DOHH2 (cell line): ENCODE measurements around the gene TCFL5.

Experiments
- H3F3A ChIP-seq: fragments of 200-600 bp; sonication (generic), shearing (Covaris generic); 2 replicates; pipeline ENCODE4 v1.6.0; 2016; ENCODE audit warnings: antibody characterized with exemption, mild to moderate bottlenecking; ENCODE audit not compliant: control insufficient read depth, insufficient read depth
- H3K27ac ChIP-seq: fragments of 200-600 bp; sonication (generic); 2 replicates; pipeline ENCODE4 v1.5.1; 2014; ENCODE audit warnings: low read depth, mild to moderate bottlenecking, low read length, moderate library complexity
- H3K27me3 ChIP-seq: fragments of 200-600 bp; sonication (generic); 2 replicates; pipeline ENCODE4 v1.6.1; 2014; ENCODE audit warnings: mild to moderate bottlenecking, low read length, mixed read lengths; ENCODE audit not compliant: control insufficient read depth
- H3K36me3 ChIP-seq: fragments of 200-600 bp; sonication (generic); 2 replicates; pipeline ENCODE4 v1.6.1; 2014; ENCODE audit warnings: mild to moderate bottlenecking, low read length, moderate library complexity, mixed read lengths; ENCODE audit not compliant: control insufficient read depth
- H3K4me1 ChIP-seq: fragments of 200-600 bp; sonication (generic); 2 replicates; pipeline ENCODE4 v1.6.1; 2014; ENCODE audit warnings: mild to moderate bottlenecking, low read length, mixed read lengths; ENCODE audit not compliant: control insufficient read depth
- H3K4me2 ChIP-seq: fragments of 200-600 bp; sonication (generic); 2 replicates; pipeline ENCODE4 v1.6.0; 2014; ENCODE audit warnings: mild to moderate bottlenecking, low read length, moderate library complexity
- H3K4me3 ChIP-seq: fragments of 200-600 bp; sonication (generic); 2 replicates; pipeline ENCODE4 v1.5.1; 2014; ENCODE audit warnings: mild to moderate bottlenecking, low read length, mixed read lengths
- H3K79me2 ChIP-seq: fragments of 200-600 bp; sonication (generic); 2 replicates; pipeline ENCODE4 v1.6.1; 2014; ENCODE audit warnings: mild to moderate bottlenecking, low read length, mixed read lengths; ENCODE audit not compliant: control insufficient read depth
- H3K9me2 ChIP-seq: fragments of 200-600 bp; sonication (generic); replicated peaks from 2 replicates; pipeline ENCODE4 v1.6.1; 2014; ENCODE audit warnings: mild to moderate bottlenecking, low read length, mixed read lengths; ENCODE audit not compliant: control insufficient read depth
- H3K9me3 ChIP-seq: fragments of 200-600 bp; sonication (generic); 2 replicates; pipeline ENCODE4 v1.6.1; 2014; ENCODE audit warnings: antibody characterized with exemption, low read length, mixed read lengths; ENCODE audit not compliant: control insufficient read depth, insufficient read depth
- H4K20me1 ChIP-seq: fragments of 200-600 bp; sonication (generic); 2 replicates; pipeline ENCODE4 v1.6.0; 2014; ENCODE audit warnings: low read depth, mild to moderate bottlenecking, antibody characterized with exemption, low read length, moderate library complexity; ENCODE audit not compliant: control insufficient read depth, insufficient read depth
- EZH2phosphoT487 ChIP-seq: fragments of 200-600 bp; sonication (generic); IDR thresholded peaks from 2 replicates; pipeline ENCODE4 v1.6.1; 2017; ENCODE audit warnings: borderline replicate concordance, mild to moderate bottlenecking, antibody characterized with exemption, low read length, moderate library complexity, mixed read lengths
- TF ChIP-seq, protein P1 (sequence below): fragments of 200-600 bp; sonication (generic); IDR thresholded peaks from one replicate; pipeline ENCODE4 v1.5.1; 2014; ENCODE audit warnings: antibody characterized with exemption, mild to moderate bottlenecking, low read depth, low read length; ENCODE audit not compliant: poor library complexity, severe bottlenecking

TCFL5 gene

DNA sequence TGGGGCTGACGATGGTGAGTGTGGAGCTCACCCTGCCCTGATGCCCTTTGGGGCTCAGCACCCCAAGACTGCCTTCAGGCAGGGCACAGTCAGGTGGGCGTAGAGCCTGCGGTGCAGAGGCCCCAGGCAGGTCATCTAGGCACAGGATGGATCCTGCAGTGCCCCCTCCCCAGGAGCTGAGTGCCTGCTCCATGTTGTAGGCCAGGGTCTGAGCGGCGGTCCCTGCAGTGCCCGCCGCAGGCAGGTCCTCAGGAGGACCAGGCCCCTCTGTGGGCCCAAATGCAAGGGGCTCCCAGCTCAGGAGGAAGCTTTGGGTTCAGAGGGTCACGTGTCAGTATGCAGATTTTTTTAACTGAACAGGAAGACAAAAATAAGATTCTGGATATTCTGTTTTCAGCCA lies 62.6 kb downstream of the TCFL5 start:
- TF ChIP-seq EZH2phosphoT487: no peak
- TF ChIP-seq, protein P1, sequence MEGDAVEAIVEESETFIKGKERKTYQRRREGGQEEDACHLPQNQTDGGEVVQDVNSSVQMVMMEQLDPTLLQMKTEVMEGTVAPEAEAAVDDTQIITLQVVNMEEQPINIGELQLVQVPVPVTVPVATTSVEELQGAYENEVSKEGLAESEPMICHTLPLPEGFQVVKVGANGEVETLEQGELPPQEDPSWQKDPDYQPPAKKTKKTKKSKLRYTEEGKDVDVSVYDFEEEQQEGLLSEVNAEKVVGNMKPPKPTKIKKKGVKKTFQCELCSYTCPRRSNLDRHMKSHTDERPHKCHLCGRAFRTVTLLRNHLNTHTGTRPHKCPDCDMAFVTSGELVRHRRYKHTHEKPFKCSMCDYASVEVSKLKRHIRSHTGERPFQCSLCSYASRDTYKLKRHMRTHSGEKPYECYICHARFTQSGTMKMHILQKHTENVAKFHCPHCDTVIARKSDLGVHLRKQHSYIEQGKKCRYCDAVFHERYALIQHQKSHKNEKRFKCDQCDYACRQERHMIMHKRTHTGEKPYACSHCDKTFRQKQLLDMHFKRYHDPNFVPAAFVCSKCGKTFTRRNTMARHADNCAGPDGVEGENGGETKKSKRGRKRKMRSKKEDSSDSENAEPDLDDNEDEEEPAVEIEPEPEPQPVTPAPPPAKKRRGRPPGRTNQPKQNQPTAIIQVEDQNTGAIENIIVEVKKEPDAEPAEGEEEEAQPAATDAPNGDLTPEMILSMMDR: no peak
- Histone ChIP-seq H3K27me3 (no peaks in the 10 kb centered on the region), H3K79me2 (peaks cover 15% of the 10 kb centered on the region), H4K20me1 (no peaks in the 10 kb centered on the region), H3K4me1 (peaks cover 34% of the 10 kb centered on the region), H3F3A (peaks cover 15% of the 10 kb centered on the region), H3K9me2 (no peaks in the 10 kb centered on the region), H3K4me3 (no peak overlapping the region), H3K9me3 (no peaks in the 10 kb centered on the region), H3K36me3 (peaks cover 45% of the 10 kb centered on the region), H3K4me2 (no peak overlapping the region), H3K27ac (no peak overlapping the region)

GRCh38 chr20:62797671-62798532 lies 63.7 kb downstream of the TCFL5 start:
- peak overlapping the region; percentile 76 for H3K4me3 ChIP-seq
- no peaks in the 10 kb centered on the region for H3K9me2 ChIP-seq
- H3K36me3 ChIP-seq: peaks cover 45% of the 10 kb centered on the region
- H4K20me1 ChIP-seq: no peaks in the 10 kb centered on the region
- no peaks in the 10 kb centered on the region for H3K9me3 ChIP-seq
- peaks cover 15% of the 10 kb centered on the region for H3K79me2 ChIP-seq
- no peak overlapping the region for H3K27ac ChIP-seq
- TF ChIP-seq, protein P1: no peak
- TF ChIP-seq EZH2phosphoT487: no peak
- H3K4me1 ChIP-seq: peaks cover 40% of the 10 kb centered on the region
- H3K4me2 ChIP-seq: peak overlapping the region; percentile 95
- H3F3A ChIP-seq: peaks cover 15% of the 10 kb centered on the region
- no peaks in the 10 kb centered on the region for H3K27me3 ChIP-seq

DNA sequence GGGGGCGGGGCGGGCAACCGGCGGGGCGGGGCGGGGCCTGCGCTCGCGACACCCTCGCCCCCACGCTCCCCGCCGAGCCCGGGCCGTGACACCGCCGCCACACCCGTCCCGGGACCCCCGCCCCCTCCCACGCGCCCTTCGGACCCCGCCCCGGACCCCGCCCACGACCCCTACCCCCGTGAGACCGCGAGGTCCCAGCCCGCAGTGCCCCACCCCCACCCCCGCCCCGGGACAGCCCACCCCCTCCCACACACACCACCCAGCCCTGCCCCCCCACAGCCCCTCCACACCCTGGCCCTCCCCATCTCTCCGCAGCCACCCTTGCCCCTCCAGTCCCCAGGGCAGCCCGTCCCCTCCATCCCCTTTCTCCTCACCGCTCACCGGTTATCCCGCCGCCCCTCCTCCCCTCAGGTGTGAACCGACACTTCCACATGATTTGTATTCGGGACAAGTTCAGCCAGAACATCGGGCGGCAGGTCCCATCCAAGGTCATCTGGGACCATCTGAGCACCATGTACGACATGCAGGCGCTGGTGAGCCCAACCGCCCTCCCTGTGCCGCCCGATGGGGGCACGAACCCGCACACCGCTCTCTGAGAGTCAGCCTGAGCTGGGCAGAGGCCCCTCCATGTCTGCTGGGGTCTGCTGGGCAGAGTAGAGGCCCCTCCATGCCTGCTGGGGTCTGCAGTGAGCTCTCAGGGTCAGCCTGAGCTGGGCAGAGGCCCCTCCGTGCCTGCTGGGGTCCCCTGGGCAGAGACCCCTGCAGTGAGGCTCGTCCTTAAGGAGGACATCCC lies 64.7 kb downstream of the TCFL5 start:
- Histone ChIP-seq H3F3A (peaks cover 15% of the 10 kb centered on the region), H4K20me1 (no peaks in the 10 kb centered on the region), H3K4me1 (peaks cover 40% of the 10 kb centered on the region), H3K9me2 (no peaks in the 10 kb centered on the region), H3K9me3 (no peaks in the 10 kb centered on the region), H3K27ac (0 out of 2 replicates have a peak overlapping the region, but pooled peaks have one; percentile 94), H3K4me3 (peak overlapping the region; percentile 76), H3K4me2 (peak overlapping the region; percentile 95), H3K27me3 (no peaks in the 10 kb centered on the region), H3K79me2 (peaks cover 15% of the 10 kb centered on the region), H3K36me3 (peaks cover 45% of the 10 kb centered on the region)
- TF ChIP-seq, protein P1: no peak
- no peak for TF ChIP-seq EZH2phosphoT487
